Measurements from ENCODE around the gene HMGB4.

Gene HMGB4

DNA sequence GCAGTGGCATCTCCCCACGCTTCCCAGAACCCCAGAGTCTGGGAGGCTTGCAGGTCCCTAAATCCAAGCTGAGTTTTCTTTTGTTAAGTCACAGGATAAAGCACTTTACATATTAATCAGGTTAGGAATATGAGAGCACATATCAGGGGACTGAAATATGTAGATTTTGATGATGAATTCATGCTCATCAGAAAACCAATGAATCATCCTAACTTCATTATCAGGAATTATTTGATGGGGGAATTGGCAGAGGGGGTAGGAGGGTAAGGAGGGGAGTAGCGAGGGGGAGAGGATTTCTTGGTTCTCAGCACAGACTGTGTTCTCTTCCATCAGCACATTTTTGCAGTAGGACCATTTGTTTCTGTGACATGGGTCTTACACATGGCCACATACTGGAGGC is 32.1 kb downstream of the HMGB4 start:
- TF ChIP-seq SPI1 (IDR thresholded peaks at IDR 0.05; ENCODE audit: borderline replicate concordance, low read depth) = no peak
- no peak for TF ChIP-seq POLR2AphosphoS5 (IDR thresholded peaks at IDR 0.05; ENCODE audit: low read depth)
- TF ChIP-seq, protein P1, sequence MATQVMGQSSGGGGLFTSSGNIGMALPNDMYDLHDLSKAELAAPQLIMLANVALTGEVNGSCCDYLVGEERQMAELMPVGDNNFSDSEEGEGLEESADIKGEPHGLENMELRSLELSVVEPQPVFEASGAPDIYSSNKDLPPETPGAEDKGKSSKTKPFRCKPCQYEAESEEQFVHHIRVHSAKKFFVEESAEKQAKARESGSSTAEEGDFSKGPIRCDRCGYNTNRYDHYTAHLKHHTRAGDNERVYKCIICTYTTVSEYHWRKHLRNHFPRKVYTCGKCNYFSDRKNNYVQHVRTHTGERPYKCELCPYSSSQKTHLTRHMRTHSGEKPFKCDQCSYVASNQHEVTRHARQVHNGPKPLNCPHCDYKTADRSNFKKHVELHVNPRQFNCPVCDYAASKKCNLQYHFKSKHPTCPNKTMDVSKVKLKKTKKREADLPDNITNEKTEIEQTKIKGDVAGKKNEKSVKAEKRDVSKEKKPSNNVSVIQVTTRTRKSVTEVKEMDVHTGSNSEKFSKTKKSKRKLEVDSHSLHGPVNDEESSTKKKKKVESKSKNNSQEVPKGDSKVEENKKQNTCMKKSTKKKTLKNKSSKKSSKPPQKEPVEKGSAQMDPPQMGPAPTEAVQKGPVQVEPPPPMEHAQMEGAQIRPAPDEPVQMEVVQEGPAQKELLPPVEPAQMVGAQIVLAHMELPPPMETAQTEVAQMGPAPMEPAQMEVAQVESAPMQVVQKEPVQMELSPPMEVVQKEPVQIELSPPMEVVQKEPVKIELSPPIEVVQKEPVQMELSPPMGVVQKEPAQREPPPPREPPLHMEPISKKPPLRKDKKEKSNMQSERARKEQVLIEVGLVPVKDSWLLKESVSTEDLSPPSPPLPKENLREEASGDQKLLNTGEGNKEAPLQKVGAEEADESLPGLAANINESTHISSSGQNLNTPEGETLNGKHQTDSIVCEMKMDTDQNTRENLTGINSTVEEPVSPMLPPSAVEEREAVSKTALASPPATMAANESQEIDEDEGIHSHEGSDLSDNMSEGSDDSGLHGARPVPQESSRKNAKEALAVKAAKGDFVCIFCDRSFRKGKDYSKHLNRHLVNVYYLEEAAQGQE (IDR thresholded peaks at IDR 0.05; ENCODE audit: insufficient replicate concordance, low read depth) = no peak
- no peak for TF ChIP-seq GABPA (IDR thresholded peaks at IDR 0.05; ENCODE audit: low read depth)
- TF ChIP-seq, protein P2, sequence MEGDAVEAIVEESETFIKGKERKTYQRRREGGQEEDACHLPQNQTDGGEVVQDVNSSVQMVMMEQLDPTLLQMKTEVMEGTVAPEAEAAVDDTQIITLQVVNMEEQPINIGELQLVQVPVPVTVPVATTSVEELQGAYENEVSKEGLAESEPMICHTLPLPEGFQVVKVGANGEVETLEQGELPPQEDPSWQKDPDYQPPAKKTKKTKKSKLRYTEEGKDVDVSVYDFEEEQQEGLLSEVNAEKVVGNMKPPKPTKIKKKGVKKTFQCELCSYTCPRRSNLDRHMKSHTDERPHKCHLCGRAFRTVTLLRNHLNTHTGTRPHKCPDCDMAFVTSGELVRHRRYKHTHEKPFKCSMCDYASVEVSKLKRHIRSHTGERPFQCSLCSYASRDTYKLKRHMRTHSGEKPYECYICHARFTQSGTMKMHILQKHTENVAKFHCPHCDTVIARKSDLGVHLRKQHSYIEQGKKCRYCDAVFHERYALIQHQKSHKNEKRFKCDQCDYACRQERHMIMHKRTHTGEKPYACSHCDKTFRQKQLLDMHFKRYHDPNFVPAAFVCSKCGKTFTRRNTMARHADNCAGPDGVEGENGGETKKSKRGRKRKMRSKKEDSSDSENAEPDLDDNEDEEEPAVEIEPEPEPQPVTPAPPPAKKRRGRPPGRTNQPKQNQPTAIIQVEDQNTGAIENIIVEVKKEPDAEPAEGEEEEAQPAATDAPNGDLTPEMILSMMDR (IDR thresholded peaks at IDR 0.05; ENCODE audit: insufficient read depth, low read length) = no peak
- no peaks in the 10 kb centered on the region for H3K27me3 ChIP-seq (ENCODE audit: insufficient read depth, poor library complexity, severe bottlenecking)
- no peak overlapping the region for H3K4me3 ChIP-seq (replicated peaks; ENCODE audit: insufficient read depth, low read length)
- DNase-seq (ENCODE audit: low read depth in 1 of 2, low spot score in 1 of 2) = no peak
- no peak overlapping the region for H3K27ac ChIP-seq (replicated peaks)

DNA sequence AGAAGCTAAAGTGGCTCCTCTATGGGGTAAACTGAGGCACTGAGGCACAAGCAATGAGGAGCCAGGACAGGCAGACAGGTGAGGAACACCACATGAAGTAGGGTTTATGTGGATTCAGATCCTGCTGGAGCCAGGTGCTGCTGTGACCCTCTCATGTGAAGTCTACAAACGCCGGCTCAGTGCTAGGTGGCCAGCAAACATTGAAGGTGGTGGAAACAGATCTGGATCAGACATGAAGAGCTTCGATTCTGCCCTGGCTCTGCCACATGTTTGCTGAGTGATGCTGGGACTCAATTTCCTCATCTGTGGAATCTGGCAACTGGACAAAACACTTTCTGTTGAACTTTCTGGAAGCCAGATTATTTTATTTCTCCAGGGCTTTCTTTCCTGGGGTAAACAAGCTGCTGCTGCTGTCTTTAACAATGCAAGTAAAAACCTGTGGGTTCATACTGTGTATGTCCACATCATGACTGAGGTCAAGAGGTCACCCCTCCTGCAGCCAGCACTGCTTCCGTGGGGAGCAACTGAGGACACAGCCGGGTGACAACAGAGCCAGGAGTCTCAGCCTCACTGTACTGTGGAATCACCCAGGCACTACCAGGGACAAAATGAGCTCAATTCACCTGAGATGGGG is 33.3 kb downstream of the HMGB4 start:
- Histone ChIP-seq H3K27ac (replicated peaks) (no peak overlapping the region), H3K4me3 (replicated peaks; ENCODE audit: insufficient read depth, low read length) (no peak overlapping the region), H3K27me3 (ENCODE audit: insufficient read depth, poor library complexity, severe bottlenecking) (no peaks in the 10 kb centered on the region)
- TF ChIP-seq GABPA (IDR thresholded peaks at IDR 0.05; ENCODE audit: low read depth) (no peak), POLR2AphosphoS5 (IDR thresholded peaks at IDR 0.05; ENCODE audit: low read depth) (no peak), SPI1 (IDR thresholded peaks at IDR 0.05; ENCODE audit: borderline replicate concordance, low read depth) (no peak)
- TF ChIP-seq, protein P1 (IDR thresholded peaks at IDR 0.05; ENCODE audit: insufficient replicate concordance, low read depth) = no peak
- TF ChIP-seq, protein P2 (IDR thresholded peaks at IDR 0.05; ENCODE audit: insufficient read depth, low read length) = no peak
- DNase-seq (ENCODE audit: low read depth in 1 of 2, low spot score in 1 of 2) = no peak

DNA sequence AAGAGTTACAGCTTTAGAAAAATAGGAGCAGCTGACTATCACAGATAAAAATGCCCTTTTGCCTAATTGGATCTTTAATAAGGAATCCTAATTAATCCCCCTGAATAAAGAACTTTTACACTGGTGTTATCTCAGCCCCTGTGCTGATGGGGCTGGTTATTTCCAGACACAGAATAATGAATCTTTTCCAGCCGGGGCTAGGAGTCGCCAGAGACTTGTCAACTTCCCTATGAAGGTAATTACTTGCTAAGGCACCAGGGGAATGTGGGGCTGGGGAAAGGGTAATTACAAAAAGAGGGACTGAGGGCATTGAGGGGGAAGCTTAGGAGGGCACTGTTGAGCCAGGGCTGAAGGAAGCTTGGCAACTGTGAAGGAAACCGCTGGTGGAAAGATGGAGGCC is 34.5 kb downstream of the HMGB4 start:
- Histone ChIP-seq H3K27me3 (ENCODE audit: insufficient read depth, poor library complexity, severe bottlenecking) (no peaks in the 10 kb centered on the region), H3K27ac (replicated peaks) (no peak overlapping the region), H3K4me3 (replicated peaks; ENCODE audit: insufficient read depth, low read length) (no peak overlapping the region)
- no peak for DNase-seq (ENCODE audit: low read depth in 1 of 2, low spot score in 1 of 2)
- TF ChIP-seq, protein P1 (IDR thresholded peaks at IDR 0.05; ENCODE audit: insufficient replicate concordance, low read depth) = no peak
- TF ChIP-seq GABPA (IDR thresholded peaks at IDR 0.05; ENCODE audit: low read depth) (no peak), SPI1 (IDR thresholded peaks at IDR 0.05; ENCODE audit: borderline replicate concordance, low read depth) (no peak), POLR2AphosphoS5 (IDR thresholded peaks at IDR 0.05; ENCODE audit: low read depth) (no peak)
- TF ChIP-seq, protein P2 (IDR thresholded peaks at IDR 0.05; ENCODE audit: insufficient read depth, low read length) = no peak
